ENCODE data around the gene EMC8.

Gene EMC8

DNA sequence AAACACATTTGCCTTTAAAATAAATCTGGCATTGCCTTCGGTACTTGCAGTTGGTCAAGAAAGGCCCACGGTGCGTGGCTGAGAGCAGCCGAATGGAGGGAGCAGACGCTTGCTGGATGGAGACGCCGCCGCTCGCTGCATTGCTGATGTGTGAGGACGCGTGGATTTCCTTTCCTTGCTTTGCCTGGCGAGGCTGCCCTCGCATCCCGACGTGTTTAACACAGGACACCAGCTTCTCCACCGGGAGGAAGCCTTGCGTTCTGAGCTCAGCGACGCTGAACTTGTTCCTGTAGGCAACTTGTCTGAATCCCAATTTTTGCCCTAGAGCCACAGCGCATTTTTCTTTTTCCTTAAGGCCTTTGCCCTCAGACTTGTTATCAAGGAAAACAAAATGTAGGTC is 45.9 kb upstream of the EMC8 start:
- TF ChIP-seq FOXA1 (IDR thresholded peaks at IDR 0.05) (no peak), HDGF (IDR thresholded peaks at IDR 0.05; ENCODE audit: borderline replicate concordance) (no peak), NFRKB (IDR thresholded peaks at IDR 0.05) (no peak), FOXK2 (IDR thresholded peaks at IDR 0.05) (no peak), SP1 (IDR thresholded peaks at IDR 0.05) (no peak), SUZ12 (IDR thresholded peaks at IDR 0.05) (no peak), CTBP1 (IDR thresholded peaks at IDR 0.05; ENCODE audit: borderline replicate concordance) (no peak)
- TF ChIP-seq, protein P1, sequence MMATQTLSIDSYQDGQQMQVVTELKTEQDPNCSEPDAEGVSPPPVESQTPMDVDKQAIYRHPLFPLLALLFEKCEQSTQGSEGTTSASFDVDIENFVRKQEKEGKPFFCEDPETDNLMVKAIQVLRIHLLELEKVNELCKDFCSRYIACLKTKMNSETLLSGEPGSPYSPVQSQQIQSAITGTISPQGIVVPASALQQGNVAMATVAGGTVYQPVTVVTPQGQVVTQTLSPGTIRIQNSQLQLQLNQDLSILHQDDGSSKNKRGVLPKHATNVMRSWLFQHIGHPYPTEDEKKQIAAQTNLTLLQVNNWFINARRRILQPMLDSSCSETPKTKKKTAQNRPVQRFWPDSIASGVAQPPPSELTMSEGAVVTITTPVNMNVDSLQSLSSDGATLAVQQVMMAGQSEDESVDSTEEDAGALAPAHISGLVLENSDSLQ (IDR thresholded peaks at IDR 0.05), result no peak
- no peak for DNase-seq (ENCODE audit: extremely low spot score)
- POLR2A ChIA-PET, result no interaction called here
- CTCF ChIA-PET, result interaction anchor here (1.0 kb wide), 1 partner anchor 26 kb away, joined by 3 read pairs; no protein-coding TSS in a partner anchor

DNA sequence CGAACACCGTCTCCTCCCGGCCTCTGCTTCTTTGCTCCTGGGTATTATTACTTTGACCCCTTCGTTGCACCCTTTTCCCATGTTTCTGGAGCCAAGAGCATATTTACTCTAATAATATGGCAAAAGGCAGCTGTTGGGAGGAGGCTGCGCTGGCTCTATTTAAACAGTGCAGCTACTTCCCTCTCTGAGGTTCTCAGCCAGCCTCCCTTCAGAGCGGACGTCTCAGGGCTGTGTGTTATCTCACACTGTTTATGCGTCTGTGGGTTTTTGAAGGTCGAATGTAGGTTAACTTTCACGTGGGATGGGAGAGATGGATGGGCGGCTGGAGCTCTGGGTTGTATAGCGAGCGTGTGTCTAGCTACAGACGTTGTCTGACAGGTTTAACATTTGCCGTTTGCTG is 45.4 kb upstream of the EMC8 start:
- ChIA-PET POLR2A (no interaction called here), CTCF (interaction anchor here (1.0 kb wide), 1 partner anchor 25 kb away, joined by 3 read pairs; no protein-coding TSS in a partner anchor)
- no peak for DNase-seq (ENCODE audit: extremely low spot score)
- no peak for TF ChIP-seq NFRKB (IDR thresholded peaks at IDR 0.05)
- TF ChIP-seq LEF1 (IDR thresholded peaks at IDR 0.05; ENCODE audit: borderline replicate concordance), result no peak
- no peak for TF ChIP-seq FOXM1 (IDR thresholded peaks at IDR 0.05; ENCODE audit: borderline replicate concordance)
- TF ChIP-seq L3MBTL2 (conservative IDR thresholded peaks at IDR 0.05), result no peak
- no peak for TF ChIP-seq FOXA1 (IDR thresholded peaks at IDR 0.05)
- no peak for TF ChIP-seq HDGF (IDR thresholded peaks at IDR 0.05; ENCODE audit: borderline replicate concordance)
- TF ChIP-seq ZNF384 (IDR thresholded peaks at IDR 0.05), result no peak
- TF ChIP-seq, protein P1 (IDR thresholded peaks at IDR 0.05), result no peak
- no peak for TF ChIP-seq BHLHE40 (IDR thresholded peaks at IDR 0.05; ENCODE audit: borderline replicate concordance)
- TF ChIP-seq TARDBP (IDR thresholded peaks at IDR 0.05), result no peak
- no peak for TF ChIP-seq FOXK2 (IDR thresholded peaks at IDR 0.05)
- TF ChIP-seq SP1 (IDR thresholded peaks at IDR 0.05), result no peak
- TF ChIP-seq ARNT (IDR thresholded peaks at IDR 0.05), result no peak
- TF ChIP-seq ELF4 (IDR thresholded peaks at IDR 0.05), result no peak
- no peak for TF ChIP-seq SUZ12 (IDR thresholded peaks at IDR 0.05)
- TF ChIP-seq CTBP1 (IDR thresholded peaks at IDR 0.05; ENCODE audit: borderline replicate concordance), result no peak

DNA sequence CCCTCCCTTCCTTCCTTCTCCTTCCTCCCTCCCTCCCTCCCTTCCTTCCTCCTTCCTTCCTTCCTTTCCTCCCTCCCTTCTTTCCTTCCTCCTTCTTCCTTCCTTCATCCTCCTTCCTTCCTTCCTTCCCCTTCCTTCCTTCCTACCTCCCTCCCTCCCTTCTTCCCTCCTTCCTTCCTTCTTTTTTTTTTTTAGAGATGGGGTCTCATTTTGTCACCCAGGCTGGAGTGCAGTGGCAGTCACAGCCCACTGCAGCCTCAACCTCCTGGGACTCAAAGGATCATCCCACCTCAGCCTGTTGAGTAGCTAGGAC is 44.8 kb upstream of the EMC8 start:
- ChIA-PET CTCF (no interaction called here), POLR2A (no interaction called here)
- no peak for DNase-seq (ENCODE audit: extremely low spot score)
- TF ChIP-seq TARDBP (IDR thresholded peaks at IDR 0.05), result no peak
- TF ChIP-seq ELF4 (IDR thresholded peaks at IDR 0.05), result no peak
- no peak for TF ChIP-seq ZNF384 (IDR thresholded peaks at IDR 0.05)
- no peak for TF ChIP-seq FOXM1 (IDR thresholded peaks at IDR 0.05; ENCODE audit: borderline replicate concordance)
- TF ChIP-seq CTBP1 (IDR thresholded peaks at IDR 0.05; ENCODE audit: borderline replicate concordance), result no peak
- no peak for TF ChIP-seq L3MBTL2 (conservative IDR thresholded peaks at IDR 0.05)
- TF ChIP-seq, protein P1 (IDR thresholded peaks at IDR 0.05), result no peak
- TF ChIP-seq ARNT (IDR thresholded peaks at IDR 0.05), result no peak
- TF ChIP-seq SP1 (IDR thresholded peaks at IDR 0.05), result no peak
- no peak for TF ChIP-seq NFRKB (IDR thresholded peaks at IDR 0.05)
- no peak for TF ChIP-seq BHLHE40 (IDR thresholded peaks at IDR 0.05; ENCODE audit: borderline replicate concordance)
- TF ChIP-seq HDGF (IDR thresholded peaks at IDR 0.05; ENCODE audit: borderline replicate concordance), result no peak

DNA sequence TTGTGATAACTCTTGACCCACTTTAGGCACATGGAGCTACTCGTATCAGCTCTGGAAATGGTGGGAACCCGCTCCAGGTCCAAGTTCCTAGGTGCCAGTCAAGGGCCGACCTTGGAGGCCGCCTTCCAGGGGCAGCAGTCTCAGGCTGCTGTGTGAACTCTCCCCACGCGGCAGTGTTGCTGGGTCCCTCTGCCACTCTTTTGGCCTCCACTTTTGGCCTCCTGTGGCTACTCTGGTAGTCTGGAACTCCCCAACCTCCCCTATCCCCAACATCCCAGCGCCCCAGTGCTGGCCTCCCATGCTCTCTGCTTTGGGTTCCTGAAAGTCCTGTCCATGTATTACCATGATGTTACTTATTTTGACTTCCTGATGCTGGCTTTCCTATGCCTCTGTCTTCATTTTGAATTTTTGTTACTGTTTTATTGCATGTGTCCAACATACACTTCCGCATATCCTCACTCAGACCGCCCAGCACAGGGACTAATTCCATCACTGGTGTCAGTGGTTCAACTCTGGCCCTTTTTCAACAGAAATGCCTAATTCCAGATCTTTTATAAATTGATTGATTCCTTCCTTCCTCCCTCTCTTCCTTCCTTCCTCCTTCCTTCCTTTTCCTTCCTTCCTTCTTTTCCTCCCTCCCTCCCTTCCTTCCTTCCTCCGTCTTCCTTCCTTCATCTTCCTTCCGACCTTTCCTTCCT is 44.3 kb upstream of the EMC8 start:
- no peak for DNase-seq (ENCODE audit: extremely low spot score)
- ChIA-PET CTCF (interaction anchor here (0.6 kb wide), 1 partner anchor 663 kb away, joined by 3 read pairs; no protein-coding TSS in a partner anchor), POLR2A (no interaction called here)
- TF ChIP-seq ZNF384 (IDR thresholded peaks at IDR 0.05) (no peak), LEF1 (IDR thresholded peaks at IDR 0.05; ENCODE audit: borderline replicate concordance) (no peak), ARNT (IDR thresholded peaks at IDR 0.05) (no peak), SUZ12 (IDR thresholded peaks at IDR 0.05) (no peak), FOXM1 (IDR thresholded peaks at IDR 0.05; ENCODE audit: borderline replicate concordance) (no peak), HDGF (IDR thresholded peaks at IDR 0.05; ENCODE audit: borderline replicate concordance) (no peak), NFRKB (IDR thresholded peaks at IDR 0.05) (no peak), FOXK2 (IDR thresholded peaks at IDR 0.05) (no peak), SP1 (IDR thresholded peaks at IDR 0.05) (no peak), FOXA1 (IDR thresholded peaks at IDR 0.05) (no peak), ELF4 (IDR thresholded peaks at IDR 0.05) (no peak), BHLHE40 (IDR thresholded peaks at IDR 0.05; ENCODE audit: borderline replicate concordance) (no peak), TARDBP (IDR thresholded peaks at IDR 0.05) (no peak), CTBP1 (IDR thresholded peaks at IDR 0.05; ENCODE audit: borderline replicate concordance) (no peak)
- TF ChIP-seq, protein P1 (IDR thresholded peaks at IDR 0.05), result no peak

DNA sequence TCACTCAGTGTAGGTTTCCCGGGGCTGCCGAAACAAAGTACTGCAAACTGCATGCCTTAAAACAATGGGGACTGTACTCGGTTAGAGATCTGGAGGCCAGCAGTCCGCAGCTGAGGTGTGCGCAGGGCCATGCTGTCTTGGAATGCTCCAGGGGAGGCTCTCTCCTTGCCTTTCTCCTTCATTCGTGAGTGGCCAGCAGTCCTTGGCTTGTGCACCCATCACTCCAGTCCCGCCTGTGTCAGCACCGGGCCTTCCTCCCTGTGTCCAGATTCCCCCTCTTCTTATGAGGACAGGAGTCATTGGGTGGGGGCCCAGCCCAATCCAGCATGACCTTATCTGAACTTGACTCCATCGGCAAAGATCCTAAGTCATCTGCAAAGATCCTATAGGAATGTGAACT is 43.5 kb upstream of the EMC8 start:
- POLR2A ChIA-PET, result no interaction called here
- TF ChIP-seq FOXM1 (IDR thresholded peaks at IDR 0.05; ENCODE audit: borderline replicate concordance) (no peak), SP1 (IDR thresholded peaks at IDR 0.05) (no peak), L3MBTL2 (conservative IDR thresholded peaks at IDR 0.05) (no peak), CTBP1 (IDR thresholded peaks at IDR 0.05; ENCODE audit: borderline replicate concordance) (no peak), TARDBP (IDR thresholded peaks at IDR 0.05) (no peak), ZNF384 (IDR thresholded peaks at IDR 0.05) (no peak), ARNT (IDR thresholded peaks at IDR 0.05) (no peak)
- no peak for DNase-seq (ENCODE audit: extremely low spot score)
- CTCF ChIA-PET, result interaction anchor here (0.6 kb wide), 1 partner anchor 663 kb away, joined by 3 read pairs; no protein-coding TSS in a partner anchor
